Stimulated activated CD4-positive, alpha-beta T cell treated with anti-CD3 and anti-CD28 coated beads, Interleukin-2, amount 100 ng/mL, for 48 hours (primary cell): ENCODE measurements around the gene FBXO44.
"Not testable (repeated sequence)": the region's sequence is repeated elsewhere in the genome, so short reads cannot be mapped to it uniquely, and the experiment has no call there.

Experiments used
- DNase-seq, 2 donors: peaks; one replicate each; pipeline ENCODE4 v3.0.0-alpha.2; 2020

Gene FBXO44, protein sequence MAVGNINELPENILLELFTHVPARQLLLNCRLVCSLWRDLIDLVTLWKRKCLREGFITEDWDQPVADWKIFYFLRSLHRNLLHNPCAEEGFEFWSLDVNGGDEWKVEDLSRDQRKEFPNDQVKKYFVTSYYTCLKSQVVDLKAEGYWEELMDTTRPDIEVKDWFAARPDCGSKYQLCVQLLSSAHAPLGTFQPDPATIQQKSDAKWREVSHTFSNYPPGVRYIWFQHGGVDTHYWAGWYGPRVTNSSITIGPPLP

DNA sequence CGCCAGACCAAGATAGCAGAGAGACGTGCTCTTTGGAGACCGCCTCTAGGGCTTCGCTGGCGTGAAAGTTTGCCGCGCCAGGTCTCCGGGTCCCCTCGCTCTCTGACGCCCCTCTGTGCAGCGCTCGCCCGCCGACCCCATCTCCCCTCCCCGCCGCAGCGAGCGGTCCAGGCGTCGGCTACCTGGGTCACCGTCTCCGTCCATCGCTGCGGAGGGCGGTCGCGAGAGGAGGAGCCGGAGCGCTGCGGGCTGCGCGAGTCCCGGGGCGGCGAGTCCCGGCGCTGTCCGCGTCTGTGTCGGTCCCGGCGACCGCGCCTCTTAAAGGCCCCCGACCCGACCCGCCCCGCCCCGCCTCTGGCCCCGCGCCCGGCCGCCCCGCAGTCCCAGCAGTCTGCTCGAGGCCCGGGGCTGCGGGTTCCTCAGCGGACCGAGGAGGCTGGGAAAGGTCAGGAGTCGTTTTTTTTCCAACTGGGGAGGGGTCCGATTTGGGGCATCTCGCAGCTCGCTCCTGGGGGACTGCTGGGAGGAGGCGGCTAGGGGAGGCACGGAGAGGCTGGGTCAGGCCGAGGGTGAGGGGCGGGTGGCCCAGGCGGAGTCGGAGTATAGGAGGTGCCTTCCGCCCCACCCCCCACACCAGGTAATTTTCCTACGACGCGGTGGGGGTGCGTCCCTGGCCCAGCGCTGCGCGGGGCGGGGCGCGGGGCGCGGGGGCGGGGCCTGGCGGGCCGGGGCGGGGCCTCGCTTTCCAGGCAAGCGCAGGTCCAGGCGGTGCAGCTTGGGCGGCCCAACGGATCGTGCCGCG is at the start of gene FBXO44, which contains the start of gene FBXO2:
Gene FBXO44, plus strand, starts transcription at position 741 of the 802 bp plus-strand sequence. CDS start 959 bp downstream, outside the sequence.
Gene FBXO2, minus strand, starts transcription at position 293 of the 802 bp plus-strand sequence. Its CDS starts 89 bp downstream, at position 204.
- DNase-seq: peak; percentile 56 to 67

DNA sequence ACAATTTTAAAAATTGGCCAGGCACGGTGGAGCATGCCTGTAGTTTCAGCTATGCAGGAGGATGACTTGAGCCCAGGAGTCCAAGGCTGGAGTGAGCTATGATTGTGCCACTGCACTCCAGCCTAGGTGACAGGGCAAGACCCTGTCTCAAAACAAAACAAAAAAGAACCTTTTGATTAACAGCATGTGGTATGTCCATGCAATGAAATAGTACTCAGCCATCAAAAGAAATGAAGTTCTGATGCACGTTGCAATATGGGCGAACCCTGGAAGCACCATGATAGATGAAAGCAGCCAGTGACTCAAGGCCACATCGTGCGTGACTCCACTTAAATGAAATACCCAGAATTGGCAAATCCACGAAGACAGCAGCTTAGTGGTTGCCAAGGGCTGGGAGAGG is 47.9 kb upstream of the FBXO44 start:
- no peak for DNase-seq

DNA sequence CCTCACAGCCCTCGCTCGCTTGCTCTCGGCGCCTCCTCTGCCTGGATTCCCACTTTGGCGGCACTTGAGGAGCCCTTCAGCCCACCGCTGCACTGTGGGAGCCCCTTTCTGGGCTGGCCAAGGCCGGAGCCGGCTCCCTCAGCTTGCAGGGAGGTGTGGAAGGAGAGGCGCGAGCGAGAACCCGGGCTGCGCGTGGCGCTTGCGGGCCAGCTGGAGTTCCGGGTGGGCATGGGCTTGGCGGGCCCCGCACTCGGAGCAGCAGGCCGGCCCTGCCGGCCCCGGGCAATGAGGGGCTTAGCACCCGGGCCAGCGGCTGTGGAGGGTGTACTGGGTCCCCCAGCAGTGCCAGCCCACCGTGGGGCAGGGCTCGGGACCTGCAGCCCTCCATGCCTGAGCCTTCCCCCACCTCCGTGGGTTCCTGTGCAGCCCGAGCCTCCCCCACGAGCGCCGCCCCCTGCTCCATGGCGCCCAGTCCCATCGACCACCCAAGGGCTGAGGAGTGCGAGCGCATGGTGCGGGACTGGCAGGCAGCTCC is 46.0 kb upstream of the FBXO44 start:
- DNase-seq: not testable (repeated sequence)

DNA sequence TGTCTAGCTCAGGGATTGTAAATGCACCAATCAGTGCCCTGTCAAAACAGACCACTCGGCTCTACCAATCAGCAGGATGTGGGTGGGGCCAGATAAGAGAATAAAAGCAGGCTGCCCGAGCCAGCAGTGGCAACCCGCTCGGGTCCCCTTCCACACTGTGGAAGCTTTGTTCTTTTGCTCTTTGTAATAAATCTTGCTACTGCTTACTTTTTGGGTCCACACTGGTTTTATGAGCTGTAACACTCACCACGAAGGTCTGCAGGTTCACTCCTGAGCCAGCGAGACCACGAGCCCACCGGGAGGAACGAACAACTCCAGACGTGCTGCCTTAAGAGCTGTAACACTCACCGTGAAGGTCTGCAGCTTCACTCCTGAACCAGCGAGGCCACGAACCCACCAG is 45.3 kb upstream of the FBXO44 start:
- DNase-seq: not testable (repeated sequence)

DNA sequence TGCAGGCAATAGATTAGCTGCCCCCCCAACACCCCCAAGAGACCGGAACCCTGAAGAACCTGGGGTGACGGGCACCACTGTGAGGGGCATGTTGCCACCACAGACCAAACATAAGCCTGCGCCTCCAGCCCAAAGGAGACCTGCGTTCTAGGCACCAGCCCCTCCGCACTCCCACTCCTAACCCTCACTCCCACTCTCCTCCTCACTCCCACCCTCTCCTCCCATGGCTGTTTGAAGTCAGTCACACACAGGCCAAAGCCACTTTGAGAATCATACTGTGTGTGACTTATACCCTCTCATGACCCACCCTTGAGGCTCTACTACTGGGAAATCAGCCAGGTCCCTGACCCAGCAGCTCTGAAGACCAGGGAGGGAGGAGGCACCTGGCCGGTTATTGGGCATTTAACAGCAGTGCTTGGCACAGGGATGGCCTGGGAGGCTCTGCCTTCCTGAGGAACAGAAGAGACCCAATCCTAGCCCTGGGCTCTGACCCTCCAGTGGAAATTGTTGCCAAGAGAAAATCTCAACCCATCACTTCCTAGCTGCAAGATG is 44.0 kb upstream of the FBXO44 start:
- no peak for DNase-seq

DNA sequence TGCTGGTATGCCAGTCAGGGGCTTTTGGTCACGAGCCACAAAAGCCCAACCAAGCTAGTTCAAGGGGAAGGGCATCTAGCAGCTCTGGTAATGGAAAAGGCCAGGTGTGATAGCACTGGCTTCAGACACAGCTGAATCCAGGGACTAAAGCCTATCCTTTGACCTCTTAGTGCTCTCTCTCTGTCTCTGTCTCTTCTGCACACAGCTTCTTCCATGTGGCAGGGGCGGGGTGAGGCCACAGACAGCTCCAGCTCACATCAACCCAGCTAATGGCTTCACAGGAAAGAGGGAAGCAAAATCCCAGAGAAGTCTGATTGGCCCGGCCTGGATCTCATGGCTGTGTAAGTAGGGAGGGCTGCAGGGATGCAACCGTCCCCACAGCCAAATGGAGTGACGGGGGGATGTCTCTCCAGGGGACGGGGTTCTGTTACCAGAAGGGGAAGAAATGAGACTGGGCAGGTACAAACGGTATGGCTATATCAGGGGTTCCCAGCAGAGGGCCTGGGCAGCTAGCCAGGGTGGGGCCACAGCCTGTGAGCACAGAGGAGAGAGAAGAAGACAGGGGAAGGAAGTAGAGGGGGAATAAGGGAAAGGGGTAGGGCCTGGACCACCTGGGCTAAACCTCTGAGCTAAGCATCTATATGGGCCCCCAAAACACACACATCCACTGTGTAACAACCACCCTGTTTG is 42.9 kb upstream of the FBXO44 start:
- DNase-seq: no peak

DNA sequence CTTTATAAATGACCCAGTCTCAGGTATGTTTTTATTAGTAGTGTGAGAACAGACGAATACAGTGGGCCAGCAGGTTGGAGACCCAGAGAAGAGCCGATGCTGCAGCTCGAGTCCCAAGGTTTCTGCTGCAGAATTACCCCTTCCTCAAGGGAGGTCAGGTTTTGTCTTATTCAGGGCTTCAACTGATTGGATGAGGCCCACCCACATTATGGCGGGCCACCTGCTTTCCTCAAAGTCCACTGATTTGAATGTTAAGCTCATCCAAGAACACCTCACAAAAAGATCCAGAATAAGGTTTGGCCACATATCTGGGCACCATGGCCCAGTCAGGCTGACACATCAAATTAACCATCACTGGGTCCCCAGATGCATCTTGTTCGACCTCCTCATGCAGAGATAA is 41.3 kb upstream of the FBXO44 start:
- no peak for DNase-seq

DNA sequence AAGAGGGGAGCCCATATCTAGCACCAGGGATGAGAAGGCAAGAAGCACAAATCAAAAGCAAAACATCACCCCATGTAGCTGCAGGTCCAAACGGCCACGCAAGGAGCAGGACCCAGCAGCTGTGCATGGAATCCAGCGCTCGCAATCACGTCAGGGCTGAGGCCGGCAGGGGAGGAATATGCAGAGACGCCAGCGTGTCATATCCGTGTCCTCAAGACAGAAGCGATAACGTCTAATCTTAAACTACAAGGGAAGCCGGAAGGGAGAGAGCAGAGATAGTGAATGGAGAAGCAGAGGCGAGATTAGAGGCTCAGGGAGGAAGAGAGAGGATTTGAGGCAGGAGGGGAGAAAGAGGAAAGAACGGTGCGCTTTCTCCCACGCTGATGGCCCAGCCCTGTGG is 39.6 kb upstream of the FBXO44 start:
- no peak for DNase-seq

DNA sequence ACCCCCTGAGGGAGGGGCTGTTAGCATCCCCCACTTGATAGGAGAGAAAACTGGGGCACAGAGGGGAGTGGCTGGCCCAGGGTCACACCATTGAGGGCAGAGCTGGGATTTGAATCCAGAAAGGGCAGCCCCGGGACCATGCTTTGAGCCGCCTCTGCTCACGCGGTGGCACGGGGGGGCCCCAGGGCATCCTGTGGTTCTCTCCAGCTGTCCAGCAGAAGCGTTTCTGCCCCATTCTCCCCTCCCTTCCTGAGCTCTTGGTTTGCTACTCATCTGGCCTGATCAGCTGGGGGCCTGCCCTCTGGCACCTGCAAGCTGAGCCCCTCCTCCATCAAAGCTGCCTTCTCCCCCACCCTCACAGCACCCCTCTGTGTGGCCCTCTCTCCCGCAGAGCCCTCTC is 37.9 kb upstream of the FBXO44 start:
- no peak for DNase-seq

DNA sequence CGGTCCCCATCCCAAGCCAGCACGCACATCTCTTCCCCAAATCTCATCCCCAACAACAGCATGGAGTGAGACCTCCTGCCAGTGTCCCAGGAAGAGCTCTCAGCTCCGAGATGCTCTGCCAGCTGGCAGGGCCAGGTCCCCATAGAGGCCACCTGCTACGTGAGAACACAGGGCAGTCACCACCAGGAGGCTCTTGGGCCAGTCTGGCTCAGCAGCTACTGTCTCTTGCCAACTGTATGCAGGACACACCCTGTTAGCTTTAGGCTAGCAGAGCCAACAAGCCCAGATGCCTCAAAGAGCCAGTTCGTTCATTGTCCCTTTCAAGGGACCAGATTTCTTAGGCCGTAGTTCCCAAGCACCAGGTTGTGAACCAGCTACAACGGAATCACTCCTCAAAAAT is 37.4 kb upstream of the FBXO44 start:
- DNase-seq: no peak

DNA sequence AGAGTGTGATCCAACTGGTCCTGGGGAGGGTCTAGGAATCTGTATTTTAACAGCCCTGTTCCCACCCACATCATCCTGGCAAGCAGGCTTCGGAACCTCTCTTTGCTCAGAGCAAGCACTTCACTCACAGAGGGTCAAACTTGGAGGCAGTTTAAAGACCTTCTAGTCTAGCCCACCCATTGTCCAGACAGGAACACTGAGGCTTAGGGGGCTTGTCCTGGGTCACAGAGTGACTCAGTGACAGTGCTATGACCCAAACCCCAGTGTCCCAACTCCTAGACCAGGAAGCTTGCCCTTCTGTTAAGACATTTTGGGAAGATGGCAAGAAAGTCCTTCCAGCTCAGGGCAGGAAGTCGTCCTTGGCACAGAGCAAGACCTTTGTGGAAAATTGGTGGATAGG is 36.9 kb upstream of the FBXO44 start:
- DNase-seq: no peak

DNA sequence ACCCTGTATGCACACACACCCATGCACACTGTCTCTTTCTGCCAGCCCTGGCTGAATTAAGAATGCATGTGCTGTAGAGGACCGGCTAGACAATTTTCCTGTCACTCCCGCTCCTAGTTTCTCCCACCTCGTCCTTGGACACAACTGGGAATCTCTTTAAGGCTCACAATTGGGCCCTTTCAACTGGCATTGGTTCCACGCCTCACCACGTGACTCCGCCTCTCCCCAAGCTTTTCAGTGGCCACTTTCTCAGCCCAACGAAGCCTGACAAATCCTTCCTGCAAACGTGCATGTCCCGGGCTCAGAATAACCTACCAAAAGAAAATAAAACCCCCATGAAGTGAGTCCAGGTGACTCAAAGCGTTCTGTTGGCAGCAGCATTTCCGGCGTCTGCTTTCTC is 34.3 kb upstream of the FBXO44 start:
- no peak for DNase-seq

DNA sequence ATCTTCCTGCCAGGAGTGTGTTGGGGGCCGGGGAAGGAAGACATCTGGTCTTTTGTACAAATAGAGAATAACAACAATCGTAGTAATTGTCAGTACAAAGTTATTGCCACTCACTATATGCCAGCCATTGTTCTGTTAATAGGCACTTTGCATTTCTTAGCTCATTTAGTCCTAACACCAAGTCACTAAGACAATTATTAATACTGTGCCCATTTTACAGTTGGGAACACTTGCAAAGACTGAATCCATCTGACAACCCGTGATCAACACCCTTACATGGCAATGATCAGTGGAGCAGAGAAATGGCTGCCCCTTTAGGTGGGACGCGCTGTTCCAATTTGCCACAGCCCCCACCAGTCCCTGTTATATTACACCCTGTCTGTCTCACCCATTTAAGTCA is 33.8 kb upstream of the FBXO44 start:
- no peak for DNase-seq

DNA sequence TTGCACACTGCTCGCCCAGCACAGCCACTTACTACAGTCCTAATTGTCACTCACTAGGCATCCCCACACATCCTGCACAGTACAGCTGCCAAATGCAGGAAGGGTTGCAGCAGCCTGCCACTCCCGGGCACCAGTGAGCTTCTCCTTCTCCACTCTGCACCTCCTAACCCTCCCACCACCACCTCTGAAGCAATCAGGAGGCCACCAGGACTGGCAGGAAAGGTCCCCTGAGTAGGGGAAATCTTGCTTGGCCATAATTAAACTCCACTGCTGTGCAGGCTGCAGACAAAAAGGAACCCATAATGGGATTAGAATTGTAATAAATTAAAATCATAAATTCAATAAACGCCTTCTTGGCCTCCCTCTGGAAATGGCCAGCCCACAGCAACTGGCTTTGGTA is 32.3 kb upstream of the FBXO44 start:
- no peak for DNase-seq

DNA sequence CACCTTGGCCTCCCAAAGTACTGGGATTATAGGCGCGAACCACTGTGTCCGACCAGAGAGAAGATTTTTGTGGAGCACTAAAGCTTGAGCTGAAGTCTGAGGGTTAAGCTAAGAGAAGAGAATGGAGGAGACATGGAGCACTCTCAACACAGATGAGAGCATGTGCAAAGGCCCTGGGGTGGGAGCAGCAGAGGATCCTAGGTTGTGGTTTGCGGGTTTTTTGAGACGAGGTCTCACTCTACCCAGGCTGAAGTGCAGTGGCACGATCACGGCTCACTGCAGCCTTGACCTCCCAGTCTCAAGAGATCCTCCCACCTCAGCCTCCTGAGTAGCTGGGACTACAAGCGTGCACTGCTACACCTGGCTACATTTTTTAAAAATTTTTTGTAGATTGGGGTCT is 31.0 kb upstream of the FBXO44 start:
- no peak for DNase-seq

DNA sequence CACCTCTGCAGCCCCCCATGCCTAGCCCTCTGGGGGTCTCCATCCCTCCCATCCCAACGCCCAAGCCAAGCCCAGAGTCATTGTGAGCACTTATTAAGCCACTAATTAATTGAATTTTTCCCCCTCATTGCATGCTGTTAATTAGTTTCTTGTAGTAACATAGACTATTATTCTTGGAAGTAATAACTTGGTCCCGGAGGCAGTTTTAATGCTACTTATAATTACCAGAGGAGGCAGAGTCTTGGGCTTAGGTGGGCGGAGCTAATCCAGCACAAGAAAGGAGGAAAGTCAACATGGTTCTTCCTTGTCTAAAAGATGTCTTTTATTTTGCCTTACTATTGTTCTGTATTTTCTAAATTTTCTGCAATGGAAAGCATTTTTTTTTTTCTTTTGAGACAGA is 28.1 kb upstream of the FBXO44 start:
- DNase-seq: no peak

DNA sequence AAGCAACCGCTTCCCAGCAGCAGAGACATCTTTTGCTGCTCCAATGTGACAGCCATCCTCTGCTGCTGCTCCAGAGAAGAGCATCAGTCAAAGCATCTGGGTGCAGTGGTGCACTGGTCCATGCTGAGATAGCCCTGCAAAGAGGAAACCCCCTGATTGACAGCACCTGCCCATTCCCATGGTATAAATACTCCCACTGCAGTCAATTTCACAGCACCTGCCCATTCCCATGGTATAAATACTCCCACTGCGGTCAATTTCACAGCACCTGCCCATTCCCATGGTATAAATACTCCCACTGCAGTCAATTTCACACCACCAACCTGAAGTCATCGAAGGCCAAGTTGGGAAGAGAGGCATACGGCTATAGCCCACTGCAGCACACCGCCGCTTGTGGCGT is 25.9 kb upstream of the FBXO44 start:
- no peak for DNase-seq

DNA sequence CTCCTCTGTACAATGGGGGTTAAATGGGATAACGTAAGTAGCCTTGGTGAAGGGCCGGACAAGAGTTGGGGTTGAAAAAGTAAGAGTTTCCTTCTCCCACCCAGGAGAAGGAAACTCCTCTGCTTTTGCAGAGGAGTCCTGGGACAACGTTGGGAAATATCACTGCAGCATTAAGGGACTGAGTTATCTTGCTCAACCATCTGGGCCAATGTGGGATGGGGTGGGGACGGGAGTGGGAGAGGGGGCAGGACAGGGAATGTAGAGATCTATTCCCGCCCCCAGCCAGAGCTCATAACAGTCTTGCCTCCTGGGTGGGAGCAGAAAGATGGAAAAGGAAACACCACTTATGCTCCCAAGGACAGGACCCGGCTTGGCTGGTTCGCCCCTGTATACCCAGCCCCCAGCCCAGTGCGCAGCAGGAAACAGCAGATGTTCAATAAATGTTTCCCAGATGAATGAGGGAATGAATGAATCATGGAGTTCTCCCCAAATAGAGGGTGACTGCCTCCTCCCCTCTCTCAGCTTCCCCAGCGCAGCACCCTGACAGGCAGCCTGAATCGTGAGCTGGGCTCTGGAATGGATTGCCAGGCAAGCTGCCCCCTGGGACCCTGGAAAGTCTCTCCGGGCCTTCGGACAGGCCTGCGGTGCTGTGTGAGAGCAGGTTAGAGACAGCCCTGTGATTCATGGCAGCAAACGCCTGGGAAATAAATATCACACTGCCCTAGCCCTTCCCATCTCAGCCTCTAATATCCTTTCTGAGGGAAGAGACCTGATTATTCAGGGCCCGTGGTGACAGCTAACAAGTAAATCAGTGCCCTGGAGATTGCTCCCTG is 25.3 kb upstream of the FBXO44 start:
- DNase-seq: no peak

DNA sequence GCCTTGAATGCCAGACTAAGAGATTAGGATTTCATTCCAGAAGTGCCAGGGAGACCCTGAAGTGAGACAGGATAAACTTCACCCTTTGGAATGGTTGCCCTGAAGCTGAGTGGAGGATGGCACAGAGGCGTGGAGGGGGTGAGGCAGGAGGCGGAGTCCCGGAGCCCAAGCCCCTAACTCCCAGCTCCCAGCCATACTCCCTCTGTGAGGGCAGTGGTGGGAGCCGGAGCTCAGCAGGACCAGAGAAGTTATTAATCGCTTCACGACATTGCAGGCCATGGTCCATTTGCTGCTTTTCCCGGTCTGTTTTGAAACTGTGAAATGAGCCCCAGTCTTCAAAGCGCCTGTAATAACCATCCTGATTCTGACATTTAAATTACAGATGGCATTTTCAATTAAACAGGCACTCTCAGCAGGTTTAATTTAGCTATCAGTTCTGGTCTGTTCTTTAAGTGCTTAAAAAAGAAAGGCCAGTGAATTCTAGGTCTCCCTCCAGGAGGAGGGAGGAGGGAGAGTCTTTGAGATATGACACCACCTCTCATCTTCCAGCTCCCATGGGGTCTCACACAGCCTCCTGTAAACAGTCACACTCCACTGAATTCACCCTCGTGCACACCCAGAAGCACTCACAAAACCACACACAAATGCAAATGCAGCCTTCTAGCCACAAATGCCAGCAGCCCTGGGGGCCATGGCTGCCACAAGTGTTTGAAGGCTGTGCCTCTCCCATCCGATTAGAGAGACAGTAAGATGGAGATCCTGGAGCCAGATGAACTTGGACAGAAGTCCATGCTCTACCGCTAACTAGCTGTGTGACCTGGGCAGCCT is 20.1 kb upstream of the FBXO44 start:
- no peak for DNase-seq

DNA sequence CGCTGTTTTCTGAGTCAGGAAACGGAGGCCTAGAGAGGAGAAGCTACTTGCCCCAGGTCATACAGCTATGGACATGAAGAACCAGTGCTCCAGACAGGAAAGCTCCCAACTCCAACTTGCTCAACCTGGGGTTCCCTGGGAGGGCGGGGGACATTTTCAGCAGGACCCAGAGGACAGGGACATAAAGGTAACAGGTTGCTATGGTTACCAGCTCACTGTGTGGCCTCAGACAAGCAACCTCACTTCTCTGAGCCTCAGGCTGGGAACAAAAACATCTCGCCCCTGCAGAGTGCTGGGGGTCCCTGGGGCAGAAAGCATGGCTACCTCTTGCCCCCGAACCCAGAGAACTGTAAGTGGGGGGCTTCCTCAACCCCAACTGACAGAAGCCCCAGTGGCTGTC is 16.6 kb upstream of the FBXO44 start:
- no peak for DNase-seq

DNA sequence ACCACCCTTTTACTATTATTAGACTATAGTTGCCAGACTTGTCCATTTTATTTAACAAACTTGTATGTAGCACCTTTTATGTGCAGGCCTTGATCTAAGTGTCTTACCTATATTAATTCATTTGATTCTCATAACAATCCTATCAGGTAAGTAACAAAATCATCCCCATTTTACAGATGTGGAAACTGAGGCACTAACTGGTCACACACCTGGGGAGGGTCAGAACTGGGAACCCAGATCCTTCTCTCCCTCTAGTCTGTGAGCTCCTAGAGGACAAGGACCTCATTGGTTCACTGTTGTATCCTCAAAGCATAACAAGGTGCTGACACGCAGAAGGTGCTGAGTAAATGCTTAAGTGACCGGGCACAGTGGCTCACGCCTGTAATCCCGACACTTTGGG is 15.3 kb upstream of the FBXO44 start:
- DNase-seq: no peak
